Panc1 (cell line): ENCODE results near the gene WDR83. TPM values are rescaled to one million over a fixed set of nuclear protein-coding genes. Genes with fewer than 3 reads are reported as not detected.
"Not testable (repeated sequence)": the region's sequence is repeated elsewhere in the genome, so short reads cannot be mapped to it uniquely, and the experiment has no call there.

Source experiments
- ATAC-seq: fragments of 200-7000 bp; cut with Tn5 transposase; 2 replicates; pipeline ENCODE4 v1.9.1; 2020; ENCODE audit warnings: mild to moderate bottlenecking, moderate library complexity
- BruUV-seq: library from RNA; stranded (reverse); fragments of 400-500 nt; replicated peaks from 2 replicates; lab custom pipeline; 2021; lab: Mats Ljungman, UMichigan
- CTCF ChIA-PET: fragments of 300-600 bp; sonication (Branson Sonifier 250); formaldehyde crosslinking; loops from one replicate; lab custom pipeline; 2022; ENCODE audit warnings: antibody characterized with exemption; lab: Charles Lee
- POLR2A ChIA-PET: fragments of 300-600 bp; sonication (Branson Sonifier 250); formaldehyde crosslinking; loops from one replicate; lab custom pipeline; 2022; ENCODE audit warnings: antibody characterized with exemption; lab: Charles Lee
- DNase-seq: peaks from one replicate; pipeline ENCODE4 v3.0.0-alpha.2; 2010; ENCODE audit warnings: low read depth, low spot score
- H3K27ac ChIP-seq: 2 replicates; pipeline ENCODE4 v1.5.1; 2011; ENCODE audit warnings: mild to moderate bottlenecking, low read length, inconsistent platforms
- H3K27me3 ChIP-seq: fragments of 200-500 bp; sonication (Bioruptor generic); 2 replicates; pipeline ENCODE4 v1.6.0; 2014; ENCODE audit warnings: low read length, inconsistent platforms; ENCODE audit not compliant: control insufficient read depth, insufficient read depth
- H3K36me3 ChIP-seq: fragments of 200-500 bp; sonication (Bioruptor generic); 2 replicates; pipeline ENCODE4 v1.5.1; 2014; ENCODE audit warnings: inconsistent platforms, mild to moderate bottlenecking, low read length, moderate library complexity; ENCODE audit not compliant: control insufficient read depth, insufficient read depth
- H3K4me1 ChIP-seq: 2 replicates; pipeline ENCODE4 v1.5.1; 2011; ENCODE audit warnings: inconsistent platforms, mild to moderate bottlenecking, low read length, moderate library complexity; ENCODE audit not compliant: control insufficient read depth, insufficient read depth
- H3K4me3 ChIP-seq, 2 experiments: 2 replicates each; pipeline ENCODE4 v1.5.1; 2011 to 2012; ENCODE audit warnings: low read depth in 2 of 2, low read length in 2 of 2, mild to moderate bottlenecking in 2 of 2, inconsistent platforms in 1 of 2, moderate library complexity in 1 of 2
- H3K9me3 ChIP-seq: fragments of 200-500 bp; sonication (Bioruptor generic); 2 replicates; pipeline ENCODE4 v1.5.1; 2014; ENCODE audit warnings: low read depth, mild to moderate bottlenecking, inconsistent platforms, low read length, moderate library complexity; ENCODE audit not compliant: control insufficient read depth, insufficient read depth
- POLR2AphosphoS5 ChIP-seq: IDR thresholded peaks from 2 replicates; pipeline ENCODE4 v1.6.1; 2012; ENCODE audit warnings: mild to moderate bottlenecking, low read depth, low read length, moderate library complexity
- SIN3A ChIP-seq: IDR thresholded peaks from 2 replicates; pipeline ENCODE4 v1.6.1; 2012; ENCODE audit warnings: low read depth, mild to moderate bottlenecking, low read length, moderate library complexity, borderline replicate concordance; ENCODE audit not compliant: insufficient read depth
- TCF7L2 ChIP-seq: IDR thresholded peaks from 2 replicates; pipeline ENCODE4 v1.6.1; 2011; ENCODE audit warnings: mild to moderate bottlenecking, low read depth, low read length, inconsistent platforms
- in situ Hi-C: cut with HindIII; loops from 2 replicates; pipeline ENCODE4 v1.10.0; 2016; ENCODE audit warnings: low sequenced_read_pairs, low pct_unique_long_range_greater_than_20kb
- intact Hi-C: fragments of 100-400 bp; cut with micrococcal nuclease; formaldehyde crosslinking; loops from one replicate; pipeline ENCODE4 v1.10.0; 2022; ENCODE audit not compliant: unreplicated experiment
- total RNA-seq: library from RNA; stranded (reverse); gene quantifications from one replicate; pipeline ENCODE4 v1.2.1, GENCODE V29; 2021; ENCODE audit not compliant: unreplicated experiment
- TF ChIP-seq, protein P1 (sequence below): fragments of 450-650 bp; IDR thresholded peaks from 2 replicates; pipeline ENCODE4 v1.5.1; 2017; ENCODE audit warnings: mild to moderate bottlenecking
- TF ChIP-seq, protein P2 (sequence below), 2 experiments: IDR thresholded peaks; 2 replicates each; pipeline ENCODE4 v1.6.1; 2011 to 2012; ENCODE audit warnings: low read depth in 2 of 2, control low read depth in 1 of 2, low read length in 1 of 2, mild to moderate bottlenecking in 1 of 2, moderate library complexity in 1 of 2; ENCODE audit not compliant: insufficient read depth in 1 of 2

Gene WDR83
- total RNA-seq, 1 experiment from 2014 or later, result 10.8 TPM

DNA sequence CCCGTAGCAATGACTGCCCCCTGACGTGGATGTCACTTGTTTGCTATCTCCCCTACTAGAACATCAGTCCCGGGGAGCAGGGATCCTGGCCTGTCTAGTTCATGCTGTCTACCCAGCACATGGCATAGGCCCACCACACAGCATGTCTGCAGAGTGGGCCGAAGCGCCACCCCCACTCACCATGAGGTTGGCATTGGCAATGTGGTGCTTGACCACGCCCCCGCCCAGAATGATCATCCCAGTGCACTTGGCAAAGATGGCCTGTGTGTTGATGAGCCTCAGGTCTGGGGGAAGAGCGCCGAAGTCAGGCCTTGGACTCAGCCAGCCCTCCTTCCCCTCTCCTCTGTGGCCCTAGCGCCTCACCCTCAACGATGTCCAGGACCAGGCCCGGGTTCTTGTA, 10.3 kb downstream of the WDR83 start:
- no peak overlapping the region for H3K27ac ChIP-seq
- BruUV-seq, result no TSS peak
- ChIA-PET CTCF (interaction anchor here (0.6 kb wide), 1 partner anchor 1837 kb away, joined by 3 read pairs; no protein-coding TSS in a partner anchor), POLR2A (interaction anchor here (0.5 kb wide), 1 partner anchor 105 kb away, joined by 3 read pairs; no protein-coding TSS in a partner anchor)
- in situ Hi-C loops, result no loop called here
- H3K9me3 ChIP-seq, result no peaks in the 10 kb centered on the region
- no peak for DNase-seq
- TF ChIP-seq POLR2AphosphoS5 (no peak), TCF7L2 (no peak), SIN3A (no peak)
- TF ChIP-seq, protein P1, sequence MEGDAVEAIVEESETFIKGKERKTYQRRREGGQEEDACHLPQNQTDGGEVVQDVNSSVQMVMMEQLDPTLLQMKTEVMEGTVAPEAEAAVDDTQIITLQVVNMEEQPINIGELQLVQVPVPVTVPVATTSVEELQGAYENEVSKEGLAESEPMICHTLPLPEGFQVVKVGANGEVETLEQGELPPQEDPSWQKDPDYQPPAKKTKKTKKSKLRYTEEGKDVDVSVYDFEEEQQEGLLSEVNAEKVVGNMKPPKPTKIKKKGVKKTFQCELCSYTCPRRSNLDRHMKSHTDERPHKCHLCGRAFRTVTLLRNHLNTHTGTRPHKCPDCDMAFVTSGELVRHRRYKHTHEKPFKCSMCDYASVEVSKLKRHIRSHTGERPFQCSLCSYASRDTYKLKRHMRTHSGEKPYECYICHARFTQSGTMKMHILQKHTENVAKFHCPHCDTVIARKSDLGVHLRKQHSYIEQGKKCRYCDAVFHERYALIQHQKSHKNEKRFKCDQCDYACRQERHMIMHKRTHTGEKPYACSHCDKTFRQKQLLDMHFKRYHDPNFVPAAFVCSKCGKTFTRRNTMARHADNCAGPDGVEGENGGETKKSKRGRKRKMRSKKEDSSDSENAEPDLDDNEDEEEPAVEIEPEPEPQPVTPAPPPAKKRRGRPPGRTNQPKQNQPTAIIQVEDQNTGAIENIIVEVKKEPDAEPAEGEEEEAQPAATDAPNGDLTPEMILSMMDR, result no peak
- TF ChIP-seq, protein P2, sequence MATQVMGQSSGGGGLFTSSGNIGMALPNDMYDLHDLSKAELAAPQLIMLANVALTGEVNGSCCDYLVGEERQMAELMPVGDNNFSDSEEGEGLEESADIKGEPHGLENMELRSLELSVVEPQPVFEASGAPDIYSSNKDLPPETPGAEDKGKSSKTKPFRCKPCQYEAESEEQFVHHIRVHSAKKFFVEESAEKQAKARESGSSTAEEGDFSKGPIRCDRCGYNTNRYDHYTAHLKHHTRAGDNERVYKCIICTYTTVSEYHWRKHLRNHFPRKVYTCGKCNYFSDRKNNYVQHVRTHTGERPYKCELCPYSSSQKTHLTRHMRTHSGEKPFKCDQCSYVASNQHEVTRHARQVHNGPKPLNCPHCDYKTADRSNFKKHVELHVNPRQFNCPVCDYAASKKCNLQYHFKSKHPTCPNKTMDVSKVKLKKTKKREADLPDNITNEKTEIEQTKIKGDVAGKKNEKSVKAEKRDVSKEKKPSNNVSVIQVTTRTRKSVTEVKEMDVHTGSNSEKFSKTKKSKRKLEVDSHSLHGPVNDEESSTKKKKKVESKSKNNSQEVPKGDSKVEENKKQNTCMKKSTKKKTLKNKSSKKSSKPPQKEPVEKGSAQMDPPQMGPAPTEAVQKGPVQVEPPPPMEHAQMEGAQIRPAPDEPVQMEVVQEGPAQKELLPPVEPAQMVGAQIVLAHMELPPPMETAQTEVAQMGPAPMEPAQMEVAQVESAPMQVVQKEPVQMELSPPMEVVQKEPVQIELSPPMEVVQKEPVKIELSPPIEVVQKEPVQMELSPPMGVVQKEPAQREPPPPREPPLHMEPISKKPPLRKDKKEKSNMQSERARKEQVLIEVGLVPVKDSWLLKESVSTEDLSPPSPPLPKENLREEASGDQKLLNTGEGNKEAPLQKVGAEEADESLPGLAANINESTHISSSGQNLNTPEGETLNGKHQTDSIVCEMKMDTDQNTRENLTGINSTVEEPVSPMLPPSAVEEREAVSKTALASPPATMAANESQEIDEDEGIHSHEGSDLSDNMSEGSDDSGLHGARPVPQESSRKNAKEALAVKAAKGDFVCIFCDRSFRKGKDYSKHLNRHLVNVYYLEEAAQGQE (IDR thresholded peaks at IDR 0.05; ENCODE audit: insufficient read depth in 1 of 2, low read depth in 2 of 2, low read length in 1 of 2), result no peak
- no peaks in the 10 kb centered on the region for H3K27me3 ChIP-seq
- intact Hi-C loops, result loop anchor here (10.0 kb wide), 1 partner anchor 112 kb away; no protein-coding TSS in a partner anchor
- peaks cover 4% of the 10 kb centered on the region; the same call in 1 of the 2 replicates for H3K36me3 ChIP-seq
- H3K4me3 ChIP-seq, result no peak overlapping the region
- no peaks in the 10 kb centered on the region for H3K4me1 ChIP-seq
- no peak for ATAC-seq

DNA sequence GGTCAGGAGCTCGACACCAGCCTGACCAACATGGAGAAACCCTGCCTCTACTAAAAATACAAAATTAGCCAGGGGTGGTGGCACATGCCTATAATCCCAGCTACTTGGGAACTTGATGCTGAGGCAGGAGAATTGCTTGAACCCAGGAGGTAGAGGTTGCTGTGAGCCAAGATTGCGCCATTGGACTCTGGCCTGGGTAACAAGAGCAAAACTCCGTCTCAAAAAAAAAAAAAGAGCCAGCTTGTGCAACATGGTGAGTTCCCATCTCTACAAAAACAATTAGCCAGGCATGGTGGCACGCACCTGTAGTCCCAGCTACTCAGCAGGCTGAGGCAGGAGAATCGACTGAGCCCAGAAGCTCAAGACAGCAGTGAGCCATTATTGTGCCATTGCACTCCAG, 11.4 kb downstream of the WDR83 start:
- in situ Hi-C loops, BruUV-seq, H3K4me1 ChIP-seq, POLR2A ChIA-PET, H3K36me3 ChIP-seq, ATAC-seq, H3K9me3 ChIP-seq, H3K4me3 ChIP-seq, H3K27me3 ChIP-seq, DNase-seq, H3K27ac ChIP-seq: not testable (repeated sequence)
- CTCF ChIA-PET, result interaction anchor here (0.6 kb wide), 2 partner anchors 36 to 44 kb away, joined by 3 to 4 read pairs; no protein-coding TSS in a partner anchor
- intact Hi-C loops, result loop anchor here (10.0 kb wide), 1 partner anchor 113 kb away; no protein-coding TSS in a partner anchor

DNA sequence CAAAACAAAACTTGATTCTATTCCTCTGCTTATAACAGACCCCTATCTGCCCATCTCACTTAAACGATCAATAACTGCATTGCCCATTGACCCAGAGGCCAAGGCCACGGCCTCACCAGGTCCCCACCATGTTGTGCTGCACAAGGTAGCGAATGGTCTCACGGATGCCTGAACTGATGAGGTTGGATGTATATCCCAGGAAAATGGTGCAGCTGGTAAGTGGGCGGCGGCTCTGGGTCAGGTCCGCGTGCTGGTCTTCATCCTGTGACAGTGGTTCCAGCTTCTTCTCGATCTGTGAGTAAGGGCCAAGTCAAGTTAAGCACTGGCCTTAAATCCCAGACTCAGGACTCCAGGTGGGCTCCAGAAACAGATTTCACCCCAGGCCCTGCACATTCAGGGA, 13.4 kb downstream of the WDR83 start:
- in situ Hi-C loops (no loop called here), intact Hi-C loops (no loop called here)
- POLR2A ChIA-PET, result no interaction called here

More for the DNA sequence above, 13.4 kb downstream of the WDR83 start:
- Histone ChIP-seq H3K27me3 (no peaks in the 10 kb centered on the region), H3K36me3 (peaks cover 4% of the 10 kb centered on the region; the same call in 1 of the 2 replicates), H3K4me3 (0 out of 4 replicates have a peak overlapping the region, but pooled peaks of 1 of the 2 experiments have one; percentile 1), H3K9me3 (no peaks in the 10 kb centered on the region), H3K4me1 (no peaks in the 10 kb centered on the region), H3K27ac (no peak overlapping the region)
- DNase-seq, result no peak
- TF ChIP-seq, protein P2 (IDR thresholded peaks at IDR 0.05; ENCODE audit: insufficient read depth in 1 of 2, low read depth in 2 of 2, low read length in 1 of 2), result no peak
- TF ChIP-seq POLR2AphosphoS5 (no peak), TCF7L2 (no peak), SIN3A (no peak)
- TF ChIP-seq, protein P1, result no peak
- BruUV-seq, result no TSS peak
- CTCF ChIA-PET, result no interaction called here
- no peak for ATAC-seq
